GM23338 (cell line): ENCODE results near the gene FILIP1.

ENCODE experiments used
- CTCF ChIP-seq, 2 experiments: fragments of 200-600 bp in 1 of 2; sonication (generic) in 1 of 2; conservative IDR thresholded peaks; 2 replicates each; pipeline versions ENCODE4 v1.5.1 to v1.6.1; 2016 to 2017; ENCODE audit warnings: antibody characterized with exemption in 2 of 2, low read depth in 2 of 2, mild to moderate bottlenecking in 2 of 2, moderate library complexity in 1 of 2
- REST ChIP-seq: IDR thresholded peaks from one replicate; pipeline ENCODE4 v1.6.1; 2018; ENCODE audit warnings: antibody characterized with exemption; ENCODE audit not compliant: unreplicated experiment

- TF ChIP-seq CTCF (conservative IDR thresholded peaks at IDR 0.05; ENCODE audit: low read depth in 2 of 2) (no peak), REST (no peak)
Measured at GRCh38 chr6:75331151-75331550, 162.4 kb downstream of the FILIP1 start.
